Right hindlimb (tissue), 1 donor: ENCODE measurements around the gene OTOP2.

Experiments used
- DNase-seq: peaks from one replicate; pipeline ENCODE4 v3.0.0-alpha.2; 2018

OTOP2 gene, protein sequence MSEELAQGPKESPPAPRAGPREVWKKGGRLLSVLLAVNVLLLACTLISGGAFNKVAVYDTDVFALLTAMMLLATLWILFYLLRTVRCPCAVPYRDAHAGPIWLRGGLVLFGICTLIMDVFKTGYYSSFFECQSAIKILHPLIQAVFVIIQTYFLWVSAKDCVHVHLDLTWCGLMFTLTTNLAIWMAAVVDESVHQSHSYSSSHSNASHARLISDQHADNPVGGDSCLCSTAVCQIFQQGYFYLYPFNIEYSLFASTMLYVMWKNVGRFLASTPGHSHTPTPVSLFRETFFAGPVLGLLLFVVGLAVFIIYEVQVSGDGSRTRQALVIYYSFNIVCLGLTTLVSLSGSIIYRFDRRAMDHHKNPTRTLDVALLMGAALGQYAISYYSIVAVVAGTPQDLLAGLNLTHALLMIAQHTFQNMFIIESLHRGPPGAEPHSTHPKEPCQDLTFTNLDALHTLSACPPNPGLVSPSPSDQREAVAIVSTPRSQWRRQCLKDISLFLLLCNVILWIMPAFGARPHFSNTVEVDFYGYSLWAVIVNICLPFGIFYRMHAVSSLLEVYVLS

DNA sequence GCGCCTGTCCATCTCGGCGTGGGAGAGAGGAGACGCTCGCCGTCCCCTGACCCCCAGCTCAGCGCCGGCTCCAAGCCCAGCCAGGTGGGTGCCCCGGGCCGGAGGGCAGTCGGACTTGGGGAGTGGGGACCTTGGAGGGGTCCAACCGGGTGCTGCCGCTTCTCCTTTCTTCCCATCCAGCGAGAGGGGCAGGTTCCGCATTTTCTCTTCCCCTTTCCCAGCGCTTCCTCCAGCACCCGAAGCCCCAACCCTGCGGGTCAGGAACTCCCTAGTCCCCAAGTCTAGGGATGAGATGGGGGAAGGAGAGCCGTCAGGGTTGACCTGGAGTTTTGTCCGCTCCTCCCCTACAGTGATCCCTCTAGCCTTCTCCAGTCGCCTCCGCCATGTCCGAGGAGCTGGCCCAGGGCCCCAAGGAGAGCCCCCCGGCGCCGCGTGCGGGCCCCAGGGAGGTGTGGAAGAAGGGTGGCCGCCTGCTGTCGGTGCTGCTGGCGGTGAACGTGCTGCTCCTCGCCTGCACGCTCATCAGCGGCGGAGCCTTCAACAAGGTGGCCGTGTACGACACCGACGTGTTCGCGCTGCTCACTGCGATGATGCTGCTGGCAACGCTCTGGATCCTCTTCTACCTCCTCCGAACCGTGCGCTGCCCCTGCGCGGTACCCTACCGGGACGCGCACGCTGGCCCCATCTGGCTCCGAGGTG lies at the start of gene OTOP2:
TSS of gene OTOP2 (plus strand) at position 24 of the 699 bp plus-strand sequence. CDS start at position 384, 360 bp downstream.
- no peak for DNase-seq

DNA sequence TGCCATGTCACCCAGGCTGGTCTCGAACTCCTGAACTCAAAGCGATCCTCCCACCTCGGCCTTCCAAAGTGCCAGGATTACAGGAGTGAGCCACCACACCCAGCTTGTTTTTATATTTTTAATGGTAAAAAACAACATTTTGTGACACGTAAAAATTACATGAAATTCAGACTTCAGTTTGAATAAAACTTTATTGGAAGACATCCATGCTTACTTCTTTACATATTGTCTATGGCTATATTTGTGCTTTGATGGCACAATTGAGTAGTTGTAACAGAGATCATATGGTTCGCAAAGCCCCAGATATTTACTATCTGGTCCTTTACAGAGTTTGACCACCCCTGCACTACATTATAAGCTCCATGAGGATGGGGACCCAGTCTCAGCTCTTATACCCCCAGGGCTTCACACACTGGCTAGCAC lies 49.4 kb upstream of the OTOP2 start:
- no peak for DNase-seq

- no peak for DNase-seq
Observed at GRCh38 chr17:74875155-74875976, 48.7 kb upstream of the OTOP2 start.

- DNase-seq = no peak
Observed at GRCh38 chr17:74875977-74876593, 48.0 kb upstream of the OTOP2 start.

DNA sequence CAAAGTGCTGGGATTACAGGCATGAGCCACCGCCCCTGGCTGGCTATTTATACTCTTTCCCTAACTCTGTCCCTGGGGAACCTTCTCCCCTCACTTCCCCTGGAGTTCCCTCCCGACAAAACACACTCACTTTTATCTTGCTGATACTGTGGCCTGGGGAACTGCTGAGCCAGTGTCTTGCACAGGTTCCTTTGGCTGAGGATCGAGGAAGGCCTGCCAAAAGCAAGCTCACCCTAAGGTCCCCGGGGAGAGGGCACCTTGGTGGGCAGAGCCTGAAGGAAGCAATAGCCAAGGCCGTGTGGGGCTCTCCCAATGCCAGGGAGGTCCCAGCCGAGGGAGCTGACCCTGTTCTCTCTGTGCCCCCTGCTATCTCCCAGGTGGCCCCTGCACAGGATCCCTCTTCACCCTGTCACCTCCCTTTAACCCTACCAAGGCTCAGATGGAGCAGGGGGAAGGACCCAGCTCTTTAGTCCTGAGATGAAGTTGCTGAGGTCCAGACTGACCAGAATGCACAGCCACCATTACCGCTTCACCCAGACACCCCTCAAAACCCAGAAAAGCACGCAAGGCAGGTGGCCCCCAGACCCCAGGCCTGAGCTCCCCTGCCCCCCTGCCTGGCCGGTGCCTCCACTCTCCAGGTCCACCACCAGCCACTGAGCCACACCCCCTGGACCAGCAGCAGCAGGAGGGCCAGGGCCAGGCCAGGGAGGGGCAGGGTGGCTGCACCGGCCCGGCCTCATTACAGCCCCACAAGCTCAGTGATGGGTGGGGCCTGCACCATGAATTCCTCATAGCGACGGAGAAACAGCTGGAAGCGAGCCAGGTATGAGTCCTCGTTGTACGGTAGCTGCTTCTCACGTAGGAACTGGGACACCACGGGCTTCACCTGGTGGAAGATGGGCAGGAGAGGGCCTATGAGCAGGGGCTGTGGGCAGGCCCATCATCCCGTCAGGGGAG lies 46.2 kb upstream of the OTOP2 start:
- DNase-seq = no peak

DNA sequence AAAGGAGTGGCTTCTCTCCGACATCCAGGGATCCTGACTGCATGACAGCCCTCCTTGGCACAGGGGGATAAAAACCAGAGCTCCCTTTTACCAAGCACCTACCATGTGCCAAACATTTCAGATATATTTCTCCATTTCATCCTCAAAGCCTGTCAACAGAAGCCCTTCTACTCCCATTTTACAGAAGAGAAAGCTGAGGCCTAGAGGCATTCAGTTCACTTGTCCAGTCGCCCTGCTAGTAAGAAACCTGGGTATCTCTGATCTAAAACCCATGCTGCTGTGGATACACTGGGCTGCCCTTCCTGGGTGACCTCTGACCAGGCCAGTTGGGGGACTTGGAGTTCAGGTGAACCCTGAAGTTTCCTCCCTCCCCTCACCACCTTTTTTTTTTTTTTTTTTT lies 45.4 kb upstream of the OTOP2 start:
- no peak for DNase-seq

GRCh38 chr17:74879308-74879707 lies 44.8 kb upstream of the OTOP2 start:
- no peak for DNase-seq

GRCh38 chr17:74881073-74881472 lies 43.0 kb upstream of the OTOP2 start:
- no peak for DNase-seq

- DNase-seq = no peak
Observed at GRCh38 chr17:74882517-74883240, 41.4 kb upstream of the OTOP2 start.

DNA sequence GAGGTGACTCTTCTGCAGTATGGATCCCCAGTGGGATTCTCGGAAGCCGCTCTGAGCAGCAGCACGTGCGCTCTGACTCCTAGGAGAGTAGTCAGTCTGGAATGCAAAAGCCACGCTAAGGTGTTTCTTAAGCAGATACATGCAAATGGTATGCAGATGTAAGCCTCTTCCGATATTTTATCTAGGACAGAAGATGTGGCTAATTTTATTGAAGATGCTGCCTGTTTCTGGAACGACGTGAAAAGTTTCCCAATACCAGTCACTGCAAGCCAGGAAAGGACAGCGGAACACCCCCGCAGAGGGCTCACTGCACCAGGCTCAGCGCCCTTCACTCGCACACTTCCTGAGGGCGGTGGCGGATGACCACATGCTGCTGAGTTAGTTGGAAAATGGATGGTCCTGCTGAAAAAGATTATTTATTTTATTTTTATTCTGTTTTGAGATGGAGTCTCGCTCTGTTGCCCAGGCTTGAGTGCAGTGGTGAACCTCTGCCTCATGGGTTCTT lies 40.8 kb upstream of the OTOP2 start:
- no peak for DNase-seq

- no peak for DNase-seq
Observed at GRCh38 chr17:74888469-74888868, 35.6 kb upstream of the OTOP2 start.

- DNase-seq = no peak
Observed at GRCh38 chr17:74890554-74890953, 33.5 kb upstream of the OTOP2 start.

- no peak for DNase-seq
Observed at GRCh38 chr17:74892013-74892841, 31.8 kb upstream of the OTOP2 start.

DNA sequence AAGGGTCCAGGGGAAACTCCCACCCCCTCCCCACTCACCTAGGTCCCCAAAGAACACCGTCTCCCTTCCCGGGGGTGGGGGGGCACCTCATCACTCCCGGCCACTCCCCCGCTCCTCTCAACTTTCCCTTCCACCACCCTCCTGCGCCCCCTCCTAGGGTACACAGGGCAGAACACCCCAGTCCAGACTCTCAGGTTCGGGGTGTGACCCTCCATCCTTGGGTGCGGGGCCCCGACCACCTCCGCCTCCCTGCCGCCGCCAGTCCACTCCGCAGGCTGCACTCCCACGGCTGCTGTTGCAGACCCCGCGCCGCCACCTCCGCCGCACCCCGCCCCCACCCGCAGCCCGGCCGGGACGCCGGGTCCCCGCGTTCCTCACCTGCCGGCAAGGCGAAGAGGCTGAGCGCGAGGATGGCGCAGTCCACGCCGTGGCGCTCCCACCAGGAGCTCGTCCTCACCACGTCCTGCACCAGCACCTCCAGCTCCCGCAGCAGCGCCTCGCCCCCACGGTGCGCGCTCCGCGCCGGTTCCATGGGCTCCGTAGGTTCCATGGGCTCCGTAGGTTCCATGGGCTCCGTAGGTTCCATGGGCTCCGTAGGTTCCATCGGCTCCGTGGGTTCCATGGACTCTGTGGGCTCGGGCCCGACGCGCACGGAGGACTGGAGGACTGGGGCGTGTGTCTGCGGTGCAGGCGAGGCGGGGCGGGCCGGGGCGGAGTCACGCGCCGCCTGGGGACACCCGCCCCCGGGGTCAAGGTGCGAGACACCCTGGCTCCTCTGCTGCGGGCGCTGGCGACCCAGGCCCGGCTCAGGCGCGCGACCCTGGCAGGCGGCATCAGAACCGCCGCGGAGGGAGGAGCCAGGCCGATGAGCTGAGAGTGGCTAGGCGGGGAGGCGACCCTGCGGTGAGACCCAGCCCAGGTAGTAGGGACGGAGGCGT lies 30.8 kb upstream of the OTOP2 start, which contains the start of gene FADS6:
TSS of gene FADS6 (minus strand) at position 660 of the 938 bp plus-strand sequence. CDS start at position 622, 38 bp downstream.
- DNase-seq = no peak

DNA sequence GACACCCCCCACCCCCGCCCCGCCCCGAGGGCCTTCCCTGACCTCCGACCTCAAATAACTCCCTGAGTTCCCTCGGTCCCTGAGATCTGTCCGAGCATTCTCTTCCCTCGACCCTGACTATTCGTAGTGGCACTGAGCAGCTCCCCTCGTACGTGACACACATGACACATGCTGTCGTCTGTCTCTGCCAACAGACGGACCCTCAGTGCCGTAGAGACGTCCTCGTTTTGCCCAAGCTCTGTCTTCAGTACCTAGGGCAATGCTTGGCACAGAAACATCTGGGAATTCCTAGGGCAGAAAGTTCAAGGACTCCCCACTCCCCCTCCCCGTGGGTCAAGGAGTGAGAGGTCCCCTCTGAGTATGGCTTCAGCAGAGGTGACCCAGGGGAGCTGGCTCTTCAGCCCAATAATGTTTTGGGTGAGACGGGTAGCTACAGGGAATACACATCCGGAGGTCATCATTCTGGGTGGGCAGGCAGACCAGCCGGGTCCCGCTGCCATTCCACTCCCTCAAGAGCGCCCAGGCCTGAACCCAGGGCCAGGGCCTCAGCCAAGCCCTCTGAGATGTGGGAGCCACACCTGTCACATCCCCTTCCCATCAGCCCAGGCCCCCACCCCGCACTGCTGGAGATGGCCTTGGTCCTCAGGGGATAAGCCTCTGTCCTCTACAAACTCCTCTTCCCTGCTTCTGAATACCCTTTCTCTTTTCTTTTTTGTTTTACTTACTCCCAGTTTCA lies 30.0 kb upstream of the OTOP2 start:
- DNase-seq = no peak

- no peak for DNase-seq
Observed at GRCh38 chr17:74898376-74898946, 25.6 kb upstream of the OTOP2 start.

DNA sequence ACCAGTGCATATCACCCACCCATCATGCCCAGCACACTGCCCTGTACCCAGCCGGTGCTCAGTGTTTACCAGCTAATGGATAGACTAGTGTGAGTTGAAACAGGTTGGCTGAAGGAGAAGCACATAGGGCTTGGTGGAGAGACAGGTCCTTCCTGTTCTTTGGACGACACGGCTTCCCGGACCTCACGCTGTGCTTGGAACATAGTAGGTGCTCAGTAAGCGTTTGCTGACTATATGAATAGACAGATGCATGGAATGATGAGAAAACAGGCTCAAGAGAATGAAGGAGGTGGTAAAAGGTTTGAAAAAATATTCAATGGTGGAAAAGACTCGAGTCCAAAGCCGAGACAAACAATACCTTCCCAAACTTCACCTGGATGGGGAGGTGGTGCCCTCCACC lies 23.9 kb upstream of the OTOP2 start:
- DNase-seq = no peak
